Transverse colon (tissue), 4 donors: Measurements from ENCODE around the gene CLEC4E.

Source experiments
- POLR2A ChIP-seq: fragments of 450-650 bp; IDR thresholded peaks from one replicate; pipeline ENCODE4 v1.6.1; 2016; ENCODE audit warnings: antibody characterized with exemption, mild to moderate bottlenecking, moderate library complexity
- POLR2AphosphoS5 ChIP-seq, 3 donors: sonication (generic); formaldehyde crosslinking; IDR thresholded peaks; one replicate each; pipeline ENCODE4 v1.6.1; 2016; ENCODE audit warnings: antibody characterized with exemption in 3 of 3
- TF ChIP-seq, protein P1 (sequence below), 5 experiments: fragments of 200-600 bp in 3 of 5; fragments of 450-650 bp in 2 of 5; sonication (generic) in 3 of 5; IDR thresholded peaks; 1 replicate in 2 of 5; 2 replicates in 3 of 5; pipeline ENCODE4 v1.5.1; 2016 to 2017; ENCODE audit warnings: antibody characterized with exemption in 5 of 5, inconsistent platforms in 3 of 5, mild to moderate bottlenecking in 2 of 5, moderate library complexity in 1 of 5

GRCh38 chr12:8499616-8500015 lies 41.1 kb downstream of the CLEC4E start:
- TF ChIP-seq, protein P1, sequence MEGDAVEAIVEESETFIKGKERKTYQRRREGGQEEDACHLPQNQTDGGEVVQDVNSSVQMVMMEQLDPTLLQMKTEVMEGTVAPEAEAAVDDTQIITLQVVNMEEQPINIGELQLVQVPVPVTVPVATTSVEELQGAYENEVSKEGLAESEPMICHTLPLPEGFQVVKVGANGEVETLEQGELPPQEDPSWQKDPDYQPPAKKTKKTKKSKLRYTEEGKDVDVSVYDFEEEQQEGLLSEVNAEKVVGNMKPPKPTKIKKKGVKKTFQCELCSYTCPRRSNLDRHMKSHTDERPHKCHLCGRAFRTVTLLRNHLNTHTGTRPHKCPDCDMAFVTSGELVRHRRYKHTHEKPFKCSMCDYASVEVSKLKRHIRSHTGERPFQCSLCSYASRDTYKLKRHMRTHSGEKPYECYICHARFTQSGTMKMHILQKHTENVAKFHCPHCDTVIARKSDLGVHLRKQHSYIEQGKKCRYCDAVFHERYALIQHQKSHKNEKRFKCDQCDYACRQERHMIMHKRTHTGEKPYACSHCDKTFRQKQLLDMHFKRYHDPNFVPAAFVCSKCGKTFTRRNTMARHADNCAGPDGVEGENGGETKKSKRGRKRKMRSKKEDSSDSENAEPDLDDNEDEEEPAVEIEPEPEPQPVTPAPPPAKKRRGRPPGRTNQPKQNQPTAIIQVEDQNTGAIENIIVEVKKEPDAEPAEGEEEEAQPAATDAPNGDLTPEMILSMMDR (IDR thresholded peaks at IDR 0.05) = no peak
- TF ChIP-seq POLR2A (no peak), POLR2AphosphoS5 (IDR thresholded peaks at IDR 0.05) (no peak)
